OCI-LY7 (cell line): ENCODE measurements around the gene CCDC152. TPM values are rescaled to one million over a fixed set of nuclear protein-coding genes. Genes with fewer than 3 reads are reported as not detected.

Source experiments
- BruUV-seq: library from RNA; stranded (reverse); fragments of 400-500 nt; replicated peaks from 2 replicates; lab custom pipeline; 2021; lab: Mats Ljungman, UMichigan
- CTCF ChIA-PET: fragments of 300-600 bp; sonication (Branson Sonifier 250); formaldehyde crosslinking; loops from one replicate; lab custom pipeline; 2022; ENCODE audit warnings: antibody characterized with exemption; ENCODE audit not compliant: unreplicated experiment; lab: Charles Lee
- POLR2A ChIA-PET: fragments of 300-600 bp; sonication (Branson Sonifier 250); formaldehyde crosslinking; loops from one replicate; lab custom pipeline; 2022; ENCODE audit warnings: antibody characterized with exemption; lab: Charles Lee
- DNase-seq: peaks from one replicate; pipeline ENCODE4 v3.0.0-alpha.2; 2015; ENCODE audit warnings: low spot score
- H2AFZ ChIP-seq: fragments of 200-600 bp; sonication (generic), shearing (Covaris generic); 2 replicates; pipeline ENCODE4 v1.6.1; 2014; ENCODE audit warnings: mild to moderate bottlenecking, antibody characterized with exemption, low read length, moderate library complexity
- H3K27ac ChIP-seq: fragments of 200-600 bp; sonication (generic); 2 replicates; pipeline ENCODE4 v1.5.1; 2014; ENCODE audit warnings: mixed run types, low read depth, mild to moderate bottlenecking, moderate library complexity, low read length, inconsistent platforms; ENCODE audit not compliant: poor library complexity, severe bottlenecking
- H3K36me3 ChIP-seq: fragments of 200-600 bp; sonication (generic); 2 replicates; pipeline ENCODE4 v1.6.1; 2014; ENCODE audit warnings: mild to moderate bottlenecking, antibody characterized with exemption, low read length, moderate library complexity, mixed read lengths; ENCODE audit not compliant: insufficient read depth
- H3K4me1 ChIP-seq: fragments of 200-600 bp; sonication (generic); 2 replicates; pipeline ENCODE4 v1.5.1; 2014; ENCODE audit warnings: mild to moderate bottlenecking, low read length; ENCODE audit not compliant: insufficient read depth, poor library complexity, severe bottlenecking
- H3K4me2 ChIP-seq: fragments of 200-600 bp; sonication (generic); 2 replicates; pipeline ENCODE4 v1.6.1; 2014; ENCODE audit warnings: mild to moderate bottlenecking, low read length
- H3K4me3 ChIP-seq: fragments of 200-600 bp; sonication (generic); 2 replicates; pipeline ENCODE4 v1.5.1; 2014; ENCODE audit warnings: mild to moderate bottlenecking, low read depth, low read length; ENCODE audit not compliant: poor library complexity, severe bottlenecking
- H3K79me2 ChIP-seq: fragments of 200-600 bp; sonication (generic); 2 replicates; pipeline ENCODE4 v1.6.1; 2016; ENCODE audit warnings: low read depth, mild to moderate bottlenecking, low read length, moderate library complexity, mixed read lengths; ENCODE audit not compliant: insufficient read depth
- H3K9me2 ChIP-seq: fragments of 200-600 bp; sonication (generic); 2 replicates; pipeline ENCODE4 v1.6.1; 2016; ENCODE audit warnings: mild to moderate bottlenecking, low read length, mixed read lengths; ENCODE audit not compliant: insufficient read depth
- H3K9me3 ChIP-seq: fragments of 200-600 bp; sonication (generic); 2 replicates; pipeline ENCODE4 v1.6.1; 2014; ENCODE audit warnings: mild to moderate bottlenecking, mixed run types, low read length, mixed read lengths
- H4K20me1 ChIP-seq: fragments of 200-600 bp; sonication (generic); 2 replicates; pipeline ENCODE4 v1.6.1; 2014; ENCODE audit warnings: mild to moderate bottlenecking, antibody characterized with exemption, low read length, moderate library complexity, mixed read lengths; ENCODE audit not compliant: insufficient read depth
- CTCF ChIP-seq: fragments of 200-600 bp; sonication (generic); conservative IDR thresholded peaks from 2 replicates; pipeline ENCODE4 v1.5.1; 2014; ENCODE audit warnings: mild to moderate bottlenecking, antibody characterized with exemption, low read length, moderate library complexity, mixed read lengths
- EZH2phosphoT487 ChIP-seq: fragments of 200-600 bp; sonication (generic); IDR thresholded peaks from 2 replicates; pipeline ENCODE4 v1.6.1; 2018; ENCODE audit warnings: low read depth, borderline replicate concordance, mild to moderate bottlenecking, mixed run types, antibody characterized with exemption, low read length, moderate library complexity, mixed read lengths
- intact Hi-C: fragments of 100-400 bp; cut with micrococcal nuclease; formaldehyde crosslinking; loops from one replicate; pipeline ENCODE4 v1.10.0; 2022; ENCODE audit not compliant: unreplicated experiment
- total RNA-seq, 2 experiments: library from RNA; depleted of rRNA in 1 of 2; stranded (reverse); fragments of >200 nt in 1 of 2; shearing (Covaris generic) in 1 of 2; gene quantifications; 2 replicates each; pipeline ENCODE4 v1.2.3, GENCODE V29; 2014 to 2022

CCDC152 gene
- total RNA-seq, 2 experiments from 2014 or later = not detected

- POLR2A ChIA-PET = interaction anchor here (1.3 kb wide), 1 partner anchor 14 kb away, joined by 5 read pairs; no protein-coding TSS in a partner anchor
- intact Hi-C loops = no loop called here
- H2AFZ ChIP-seq = no peak overlapping the region
Measured at GRCh38 chr5:42840269-42840668, 83.7 kb downstream of the CCDC152 start.

GRCh38 chr5:42840842-42841567, 84.4 kb downstream of the CCDC152 start:
- CTCF ChIA-PET = no interaction called here
- H3K9me3 ChIP-seq = no peaks in the 10 kb centered on the region
- no peak overlapping the region for H3K27ac ChIP-seq
- DNase-seq = no peak
- H3K79me2 ChIP-seq = no peaks in the 10 kb centered on the region
- BruUV-seq = no TSS peak
- no peaks in the 10 kb centered on the region for H3K4me1 ChIP-seq
- no peak for TF ChIP-seq EZH2phosphoT487
- TF ChIP-seq CTCF = no peak
- intact Hi-C loops = no loop called here
- H3K4me3 ChIP-seq = no peak overlapping the region
- POLR2A ChIA-PET = interaction anchor here (1.3 kb wide), 1 partner anchor 15 kb away, joined by 5 read pairs; no protein-coding TSS in a partner anchor
- H3K36me3 ChIP-seq = no peaks in the 10 kb centered on the region
- H4K20me1 ChIP-seq = no peaks in the 10 kb centered on the region
- no peak overlapping the region for H2AFZ ChIP-seq
- no peak overlapping the region for H3K4me2 ChIP-seq
- no peaks in the 10 kb centered on the region for H3K9me2 ChIP-seq

More at GRCh38 chr5:42840269-42840668, 83.7 kb downstream of the CCDC152 start:
- Histone ChIP-seq H4K20me1 (no peaks in the 10 kb centered on the region), H3K4me2 (no peak overlapping the region), H3K4me1 (no peaks in the 10 kb centered on the region), H3K4me3 (no peak overlapping the region), H3K9me2 (no peaks in the 10 kb centered on the region), H3K9me3 (no peaks in the 10 kb centered on the region), H3K79me2 (no peaks in the 10 kb centered on the region), H3K36me3 (no peaks in the 10 kb centered on the region), H3K27ac (no peak overlapping the region)
- CTCF ChIA-PET = no interaction called here
- DNase-seq = no peak
- TF ChIP-seq CTCF = no peak
- no peak for TF ChIP-seq EZH2phosphoT487
- no TSS peak for BruUV-seq

GRCh38 chr5:42842921-42843641, 86.5 kb downstream of the CCDC152 start:
- no peak for DNase-seq
- no peaks in the 10 kb centered on the region for H3K4me1 ChIP-seq
- intact Hi-C loops = no loop called here
- no peaks in the 10 kb centered on the region for H3K9me2 ChIP-seq
- TF ChIP-seq CTCF (no peak), EZH2phosphoT487 (no peak)
- no peaks in the 10 kb centered on the region for H3K9me3 ChIP-seq
- POLR2A ChIA-PET = interaction anchor here (0.5 kb wide), 1 partner anchor 10 kb away, joined by 4 read pairs; no protein-coding TSS in a partner anchor
- H4K20me1 ChIP-seq = no peaks in the 10 kb centered on the region
- no TSS peak for BruUV-seq
- no peak overlapping the region for H3K27ac ChIP-seq
- H3K4me2 ChIP-seq = no peak overlapping the region
- no peaks in the 10 kb centered on the region for H3K36me3 ChIP-seq
- H2AFZ ChIP-seq = no peak overlapping the region
- H3K79me2 ChIP-seq = no peaks in the 10 kb centered on the region
- no peak overlapping the region for H3K4me3 ChIP-seq
- CTCF ChIA-PET = no interaction called here
